Common myeloid progenitor, CD34-positive (primary cell): Measurements from ENCODE around the gene LRCH4. TPM values are rescaled to one million over a fixed set of nuclear protein-coding genes. Genes with fewer than 3 reads are reported as not detected.

Experiments
- CTCF ChIA-PET: fragments of 350-600 bp; sonication (Branson Sonifier 250); formaldehyde crosslinking; loops from one replicate; lab custom pipeline; 2021; ENCODE audit warnings: antibody characterized with exemption; lab: Charles Lee
- POLR2A ChIA-PET: fragments of 350-600 bp; sonication (Branson Sonifier 250); formaldehyde crosslinking; loops from one replicate; lab custom pipeline; 2021; ENCODE audit warnings: antibody characterized with exemption; lab: Charles Lee
- DNase-seq, 3 donors: peaks; one replicate each; pipeline versions ENCODE4 v3.0.0 to v3.0.0-alpha.2; 2013
- H3K27ac ChIP-seq, 2 experiments: 1 replicate in 1 of 2; 2 replicates in 1 of 2; pipeline ENCODE4 v1.7.0; 2013; ENCODE audit warnings: inconsistent platforms in 2 of 2, low read length in 2 of 2, mild to moderate bottlenecking in 2 of 2, low read depth in 1 of 2, moderate library complexity in 1 of 2; ENCODE audit not compliant: severe bottlenecking in 2 of 2, insufficient read depth in 1 of 2, poor library complexity in 1 of 2
- H3K27me3 ChIP-seq, 5 experiments: replicated peaks in 2 of 5; 1 replicate in 3 of 5; 2 replicates in 2 of 5; pipeline versions ENCODE4 v1.6.1 to v1.7.0; 2013; ENCODE audit warnings: low read length in 4 of 5, mild to moderate bottlenecking in 2 of 5, moderate library complexity in 2 of 5, inconsistent platforms in 1 of 5; ENCODE audit not compliant: insufficient read depth in 5 of 5, control insufficient read depth in 4 of 5
- H3K36me3 ChIP-seq, 4 experiments: 1 replicate in 2 of 4; 2 replicates in 2 of 4; pipeline versions ENCODE4 v1.6.1 to v1.7.0; 2013; ENCODE audit warnings: low read length in 3 of 4, control low read depth in 1 of 4, mild to moderate bottlenecking in 1 of 4; ENCODE audit not compliant: control insufficient read depth in 4 of 4, insufficient read depth in 4 of 4
- H3K4me1 ChIP-seq, 4 experiments: 1 replicate in 3 of 4; 2 replicates in 1 of 4; pipeline versions ENCODE4 v1.6.1 to v1.7.1; 2013; ENCODE audit warnings: low read length in 3 of 4, mild to moderate bottlenecking in 3 of 4, control low read depth in 1 of 4, inconsistent platforms in 1 of 4, moderate library complexity in 1 of 4; ENCODE audit not compliant: control insufficient read depth in 4 of 4, insufficient read depth in 4 of 4; ENCODE audit errors: control extremely low read depth in 1 of 4
- H3K4me3 ChIP-seq, 7 experiments: 1 replicate in 4 of 7; 2 replicates in 3 of 7; pipeline versions ENCODE4 v1.5.1 to v1.7.0; 2013; ENCODE audit warnings: mild to moderate bottlenecking in 7 of 7, low read length in 6 of 7, moderate library complexity in 6 of 7, inconsistent platforms in 2 of 7, low read depth in 2 of 7, control low read depth in 1 of 7; ENCODE audit not compliant: insufficient read depth in 4 of 7, control insufficient read depth in 1 of 7; ENCODE audit errors: extremely low read depth in 1 of 7
- H3K9me3 ChIP-seq, 5 experiments: 1 replicate in 4 of 5; 2 replicates in 1 of 5; pipeline versions ENCODE4 v1.6.1 to v1.7.1; 2013; ENCODE audit warnings: low read length in 4 of 5, mild to moderate bottlenecking in 2 of 5, inconsistent platforms in 1 of 5, low read depth in 1 of 5, moderate library complexity in 1 of 5; ENCODE audit not compliant: control insufficient read depth in 4 of 5, insufficient read depth in 2 of 5; ENCODE audit errors: control extremely low read depth in 1 of 5
- WGBS: methylation state at CpG from one replicate; pipeline ENCODE4 v1.1.5; 2013; ENCODE audit not compliant: insufficient coverage; 5-methylcytosine and 5-hydroxymethylcytosine counted together
- polyA plus RNA-seq: library from polyadenylated mRNA; unstranded; fragments of 120-200 nt; gene quantifications from one replicate; pipeline ENCODE4 v1.2.1, GENCODE V29; 2013

The LRCH4 gene
- polyA plus RNA-seq = 102 TPM

GRCh38 chr7:100585511-100586265, at the start of gene LRCH4:
TSS of gene LRCH4 (minus strand) at chr7:100586129. CDS start at chr7:100586100, 29 bp downstream.
- Histone ChIP-seq H3K4me3 (peak within 1 kb of the TSS; percentile 94 to 96 (median 95)), H3K4me1 (peaks cover 6 to 65% (median 52%) of the 10 kb centered on the region in 4 experiments), H3K9me3 (no peaks in the 10 kb centered on the region), H3K27ac (peak within 1 kb of the TSS; percentile 78 to 94), H3K27me3 (peaks cover 0 to 4% (median 0%) of the 10 kb centered on the region in 5 experiments), H3K36me3 (peaks cover 6 to 22% (median 16%) of the 10 kb centered on the region in 4 experiments)
- DNase-seq = no peak
- ChIA-PET CTCF (interaction anchor here (1.0 to 12.6 kb wide), 19 partner anchors 9 to 130 kb away, joined by 3 to 242 read pairs (median 4); partner anchors contain the start of gene PCOLCE), POLR2A (interaction anchor here (0.8 to 3.8 kb wide), 8 partner anchors 8 to 157 kb away, joined by 3 to 34 read pairs (median 4); partner anchors contain the start of genes MEPCE, POP7 and ZCWPW1)
- WGBS = under 1% methylated on average over 58 of the region's 61 CpGs

DNA sequence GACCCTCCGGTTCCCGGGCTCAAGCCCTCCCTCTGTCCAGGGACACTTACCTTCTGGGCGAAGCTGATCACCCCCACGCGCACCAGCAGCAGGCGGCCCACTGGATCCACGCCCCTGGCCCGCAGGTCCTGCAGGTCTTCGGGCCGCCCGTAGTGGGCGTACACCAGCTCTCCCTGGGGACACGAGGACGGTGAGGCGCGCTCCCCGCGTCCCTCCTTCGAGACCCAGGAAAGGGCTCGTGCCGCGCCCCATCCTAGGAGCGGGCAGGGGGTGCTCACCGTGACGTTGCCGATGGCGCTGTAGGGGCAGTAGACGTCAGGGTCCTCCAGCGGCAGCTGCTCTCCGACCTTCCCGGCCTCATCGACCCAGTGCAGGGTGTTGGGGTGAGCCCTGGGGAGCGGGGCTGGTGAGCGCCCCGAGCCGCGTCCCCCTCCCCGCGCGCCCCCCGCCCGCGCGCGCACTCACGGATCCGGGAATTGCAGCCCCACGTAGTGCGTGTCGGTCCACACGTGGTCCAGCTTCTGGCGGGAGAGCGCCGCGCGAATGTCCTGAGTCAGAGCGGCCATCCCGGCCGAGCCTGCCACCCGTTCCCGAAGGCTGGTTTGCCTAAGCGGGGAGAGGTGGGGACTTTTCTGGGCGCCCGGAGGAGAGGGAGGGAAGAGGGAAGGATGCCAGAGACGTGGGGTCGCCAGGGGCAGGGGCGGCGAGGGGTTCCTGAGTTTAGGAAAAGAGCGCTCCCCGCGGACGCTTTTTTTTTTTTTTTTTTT, 47.2 kb upstream of the LRCH4 start:
- Histone ChIP-seq H3K4me3 (peak overlapping the region; percentile 13 to 78 (median 58)), H3K27ac (no peak overlapping the region), H3K9me3 (no peaks in the 10 kb centered on the region), H3K27me3 (no peaks in the 10 kb centered on the region), H3K4me1 (peaks cover 0 to 14% (median 11%) of the 10 kb centered on the region in 4 experiments), H3K36me3 (no peaks in the 10 kb centered on the region)
- ChIA-PET CTCF (interaction anchor here (0.6 to 3.7 kb wide), 26 partner anchors 9 to 75 kb away, joined by 3 to 74 read pairs (median 3); partner anchors contain the start of genes GNB2, MOSPD3 and POP7), POLR2A (interaction anchor here (0.6 to 0.9 kb wide), 2 partner anchors 47 to 62 kb away, joined by 3 to 5 read pairs; partner anchors contain the start of genes FBXO24 and LRCH4)
- WGBS = 2% methylated on average over 46 of the region's 72 CpGs
- DNase-seq = peak; percentile 57 to 73 (median 68)

- Histone ChIP-seq H3K27me3 (no peaks in the 10 kb centered on the region), H3K4me3 (no peak overlapping the region), H3K4me1 (peaks cover 0 to 26% (median 21%) of the 10 kb centered on the region in 4 experiments), H3K27ac (no peak overlapping the region), H3K36me3 (peaks cover 0 to 2% (median 0%) of the 10 kb centered on the region in 4 experiments), H3K9me3 (no peaks in the 10 kb centered on the region)
- POLR2A ChIA-PET = interaction anchor here (0.6 kb wide), 1 partner anchor 182 kb away, joined by 3 read pairs; no protein-coding TSS in a partner anchor
- CTCF ChIA-PET = interaction anchor here (0.6 to 4.5 kb wide), 14 partner anchors 9 to 229 kb away, joined by 3 to 36 read pairs (median 6); partner anchors contain the start of genes GIGYF1, MOSPD3 and SLC12A9
- DNase-seq = no peak
- WGBS = 98% methylated on average over 4 of the region's 4 CpGs
These were observed 44.1 kb upstream of the LRCH4 start for GRCh38 chr7:100630066-100630465.

DNA sequence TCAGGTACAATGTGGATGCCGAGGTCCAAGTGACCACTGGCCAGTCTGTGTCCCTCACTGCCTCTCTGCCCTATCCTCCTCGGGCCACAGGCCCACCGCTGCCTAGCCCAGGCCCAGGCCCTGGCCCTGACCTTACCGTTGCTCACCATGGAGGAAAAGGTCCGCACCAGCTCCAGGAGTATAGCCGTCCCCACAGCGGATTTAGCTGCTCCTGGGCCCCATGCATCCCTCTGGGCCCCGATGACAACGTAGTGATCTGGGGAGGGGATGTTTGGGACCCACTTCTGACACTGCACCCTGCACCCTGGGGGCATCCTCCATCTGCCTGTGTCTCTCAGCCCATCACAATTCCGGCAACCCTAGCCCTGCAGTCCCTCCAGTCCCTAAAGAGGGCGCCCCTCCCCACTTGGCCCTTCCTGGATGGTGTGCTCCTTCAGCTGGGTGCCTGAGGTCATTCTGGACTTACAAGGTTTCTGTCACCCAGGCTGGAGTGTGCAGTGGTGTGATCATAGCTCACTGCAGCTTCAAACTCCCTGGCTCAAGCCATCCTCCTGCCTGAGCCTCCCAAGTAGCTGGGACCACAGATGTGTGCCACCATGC, 43.3 kb upstream of the LRCH4 start:
- DNase-seq = peak in 2 of 3 donors; percentile 30 to 39
- no peaks in the 10 kb centered on the region for H3K27me3 ChIP-seq
- peaks cover 0 to 2% (median 0%) of the 10 kb centered on the region in 4 experiments for H3K36me3 ChIP-seq
- peaks cover 0 to 26% (median 21%) of the 10 kb centered on the region in 4 experiments for H3K4me1 ChIP-seq
- H3K9me3 ChIP-seq = no peaks in the 10 kb centered on the region
- WGBS = 88% methylated on average over 3 of the region's 11 CpGs
- ChIA-PET CTCF (interaction anchor here (0.6 to 4.5 kb wide), 15 partner anchors 8 to 225 kb away, joined by 3 to 36 read pairs (median 5); partner anchors contain the start of genes GIGYF1, MOSPD3 and SLC12A9), POLR2A (interaction anchor here (0.5 to 1.4 kb wide), 3 partner anchors 17 to 182 kb away, joined by 3 read pairs; partner anchors contain the start of genes GNB2 and MOSPD3)
- no peak overlapping the region for H3K4me3 ChIP-seq
- no peak overlapping the region for H3K27ac ChIP-seq

GRCh38 chr7:100627238-100627549, 41.3 kb upstream of the LRCH4 start:
- ChIA-PET CTCF (interaction anchor here (1.1 to 4.5 kb wide), 4 partner anchors 14 to 64 kb away, joined by 3 to 36 read pairs (median 10); partner anchors contain the start of gene GIGYF1), POLR2A (interaction anchor here (0.5 kb wide), 1 partner anchor 1992 kb away, joined by 6 read pairs; no protein-coding TSS in a partner anchor)
- peak overlapping the region in 3 of 7 experiments; percentile 38 to 61 (median 43) for H3K4me3 ChIP-seq
- no peak overlapping the region for H3K27ac ChIP-seq
- H3K27me3 ChIP-seq = no peaks in the 10 kb centered on the region
- H3K36me3 ChIP-seq = peaks cover 0 to 2% (median 0%) of the 10 kb centered on the region in 4 experiments
- peaks cover 0 to 14% (median 10%) of the 10 kb centered on the region in 4 experiments for H3K4me1 ChIP-seq
- no peak for DNase-seq
- H3K9me3 ChIP-seq = no peaks in the 10 kb centered on the region
- 96% methylated on average over 15 of the region's 21 CpGs for WGBS
